Fibroblast of skin of back (primary cell): ENCODE measurements around the gene MGLL.

Experiments used
- DNase-seq: peaks from one replicate; pipeline ENCODE4 v3.0.0-alpha.2; 2013

Gene MGLL

GRCh38 chr3:127834771-127835170 lies 12.5 kb upstream of the MGLL start:
- no peak for DNase-seq

GRCh38 chr3:127833281-127834032 lies 11.1 kb upstream of the MGLL start:
- no peak for DNase-seq

- peak; percentile 35 for DNase-seq
Measured at GRCh38 chr3:127831723-127832172, 9.4 kb upstream of the MGLL start.

- DNase-seq = no peak
Measured at GRCh38 chr3:127829537-127829936, 7.2 kb upstream of the MGLL start.

- DNase-seq = no peak
Measured at GRCh38 chr3:127827808-127828207, 5.5 kb upstream of the MGLL start.

GRCh38 chr3:127825756-127826155 lies 3.4 kb upstream of the MGLL start:
- DNase-seq = no peak

- no peak for DNase-seq
Measured at GRCh38 chr3:127824151-127824825, 2.0 kb upstream of the MGLL start.

- no peak for DNase-seq
Measured at GRCh38 chr3:127823426-127823857, 1.1 kb upstream of the MGLL start.

- DNase-seq = peak; percentile 25
Measured at GRCh38 chr3:127822682-127823425, 539 bp upstream of the MGLL start.

GRCh38 chr3:127821394-127821793 lies 921 bp downstream of the MGLL start:
- DNase-seq = no peak

GRCh38 chr3:127820826-127821313 lies 1.4 kb downstream of the MGLL start:
- DNase-seq = no peak

GRCh38 chr3:127820221-127820825 lies 2.0 kb downstream of the MGLL start:
- no peak for DNase-seq

- no peak for DNase-seq
Measured at GRCh38 chr3:127819656-127820055, 2.7 kb downstream of the MGLL start.

- no peak for DNase-seq
Measured at GRCh38 chr3:127819086-127819485, 3.2 kb downstream of the MGLL start.

GRCh38 chr3:127817406-127817841 lies 4.9 kb downstream of the MGLL start:
- DNase-seq = peak; percentile 73

- no peak for DNase-seq
Measured at GRCh38 chr3:127816783-127817405, 5.4 kb downstream of the MGLL start.

- no peak for DNase-seq
Measured at GRCh38 chr3:127815641-127816605, 6.4 kb downstream of the MGLL start.

GRCh38 chr3:127815001-127815400 lies 7.3 kb downstream of the MGLL start:
- DNase-seq = no peak

GRCh38 chr3:127814325-127814781 lies 8.0 kb downstream of the MGLL start:
- no peak for DNase-seq

- no peak for DNase-seq
Measured at GRCh38 chr3:127812151-127812550, 10.2 kb downstream of the MGLL start.

GRCh38 chr3:127811717-127812116 lies 10.6 kb downstream of the MGLL start:
- DNase-seq = no peak
